ENCODE measurements around the gene CFAP61.

DNA sequence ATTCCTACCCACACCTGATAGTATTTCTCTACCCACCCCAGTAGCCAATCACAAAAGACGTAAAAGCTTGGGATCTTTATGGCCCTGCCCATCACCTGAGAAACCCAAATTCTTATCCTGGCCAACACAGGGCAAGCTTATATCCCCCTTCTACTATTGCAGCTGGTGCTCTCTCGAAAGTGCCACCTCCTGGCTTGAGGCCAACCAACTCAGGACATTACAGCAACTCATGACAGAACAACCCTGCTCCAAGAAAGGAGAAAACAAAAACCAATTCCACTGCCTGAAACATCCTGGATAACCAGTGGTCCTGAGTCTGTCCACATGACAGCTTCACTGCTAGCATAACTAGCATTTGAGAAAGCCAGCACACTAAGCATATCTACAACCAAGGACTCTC, 97.9 kb downstream of the CFAP61 start:
- TF ChIP-seq, protein P1, sequence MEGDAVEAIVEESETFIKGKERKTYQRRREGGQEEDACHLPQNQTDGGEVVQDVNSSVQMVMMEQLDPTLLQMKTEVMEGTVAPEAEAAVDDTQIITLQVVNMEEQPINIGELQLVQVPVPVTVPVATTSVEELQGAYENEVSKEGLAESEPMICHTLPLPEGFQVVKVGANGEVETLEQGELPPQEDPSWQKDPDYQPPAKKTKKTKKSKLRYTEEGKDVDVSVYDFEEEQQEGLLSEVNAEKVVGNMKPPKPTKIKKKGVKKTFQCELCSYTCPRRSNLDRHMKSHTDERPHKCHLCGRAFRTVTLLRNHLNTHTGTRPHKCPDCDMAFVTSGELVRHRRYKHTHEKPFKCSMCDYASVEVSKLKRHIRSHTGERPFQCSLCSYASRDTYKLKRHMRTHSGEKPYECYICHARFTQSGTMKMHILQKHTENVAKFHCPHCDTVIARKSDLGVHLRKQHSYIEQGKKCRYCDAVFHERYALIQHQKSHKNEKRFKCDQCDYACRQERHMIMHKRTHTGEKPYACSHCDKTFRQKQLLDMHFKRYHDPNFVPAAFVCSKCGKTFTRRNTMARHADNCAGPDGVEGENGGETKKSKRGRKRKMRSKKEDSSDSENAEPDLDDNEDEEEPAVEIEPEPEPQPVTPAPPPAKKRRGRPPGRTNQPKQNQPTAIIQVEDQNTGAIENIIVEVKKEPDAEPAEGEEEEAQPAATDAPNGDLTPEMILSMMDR (IDR thresholded peaks at IDR 0.05) = no peak
- no peak for TF ChIP-seq EP300 (IDR thresholded peaks at IDR 0.05)
- TF ChIP-seq POLR2A (IDR thresholded peaks at IDR 0.05; ENCODE audit: low read depth) = no peak
